PC-9 (cell line): Measurements from ENCODE around the gene CRY1. TPM values are rescaled to one million over a fixed set of nuclear protein-coding genes. Genes with fewer than 3 reads are reported as not detected.
A peak's percentile ranks its signal among the peaks of the same experiment; 100 is the strongest.

Experiments
- BruUV-seq: library from RNA; stranded (reverse); fragments of 400-500 nt; replicated peaks from 2 replicates; lab custom pipeline; 2021; lab: Mats Ljungman, UMichigan
- CTCF ChIA-PET: fragments of 300-600 bp; sonication (Branson Sonifier 250); formaldehyde crosslinking; loops from one replicate; lab custom pipeline; 2022; ENCODE audit warnings: antibody characterized with exemption; lab: Charles Lee
- POLR2A ChIA-PET: fragments of 300-600 bp; sonication (Branson Sonifier 250); formaldehyde crosslinking; loops from one replicate; lab custom pipeline; 2022; ENCODE audit warnings: antibody characterized with exemption; ENCODE audit not compliant: unreplicated experiment; lab: Charles Lee
- DNase-seq, 2 experiments: peaks; one replicate each; pipeline versions ENCODE4 v3.0.0 to v3.0.0-alpha.2; 2015 to 2022; ENCODE audit warnings: mixed read lengths in 1 of 2
- H2AFZ ChIP-seq: fragments of 200-600 bp; sonication (generic); 2 replicates; pipeline ENCODE4 v1.8.1; 2017; ENCODE audit warnings: antibody characterized with exemption
- H3F3A ChIP-seq: fragments of 200-600 bp; sonication (generic); 2 replicates; pipeline ENCODE4 v1.8.1; 2017; ENCODE audit warnings: antibody characterized with exemption, mild to moderate bottlenecking, low read depth; ENCODE audit not compliant: insufficient read depth
- H3K27ac ChIP-seq: fragments of 200-600 bp; sonication (generic); 2 replicates; pipeline ENCODE4 v1.6.1; 2016; ENCODE audit warnings: mixed run types
- H3K27me3 ChIP-seq: fragments of 200-600 bp; sonication (generic); 2 replicates; pipeline ENCODE4 v1.6.1; 2016; ENCODE audit warnings: low read depth, mixed run types; ENCODE audit not compliant: insufficient read depth
- H3K36me3 ChIP-seq: fragments of 200-600 bp; sonication (generic); 2 replicates; pipeline ENCODE4 v1.6.1; 2016; ENCODE audit warnings: low read depth, mixed run types
- H3K4me1 ChIP-seq: fragments of 200-600 bp; sonication (generic); replicated peaks from 2 replicates; pipeline ENCODE4 v1.6.1; 2016; ENCODE audit warnings: mixed run types; ENCODE audit not compliant: insufficient read depth
- H3K4me2 ChIP-seq: fragments of 200-600 bp; sonication (generic); 2 replicates; pipeline ENCODE4 v1.6.1; 2017; ENCODE audit warnings: mixed run types
- H3K4me3 ChIP-seq: fragments of 200-600 bp; sonication (generic); 2 replicates; pipeline ENCODE4 v1.6.1; 2016; ENCODE audit warnings: mixed run types
- H3K79me2 ChIP-seq: fragments of 200-600 bp; sonication (generic); 2 replicates; pipeline ENCODE4 v1.6.1; 2017; ENCODE audit warnings: low read depth, mixed run types
- H3K9me2 ChIP-seq: fragments of 200-600 bp; sonication (generic); 2 replicates; pipeline ENCODE4 v1.8.1; 2017; ENCODE audit warnings: mild to moderate bottlenecking; ENCODE audit not compliant: insufficient read depth
- H3K9me3 ChIP-seq: fragments of 200-600 bp; sonication (generic); 2 replicates; pipeline ENCODE4 v1.8.1; 2016; ENCODE audit warnings: low read depth; ENCODE audit not compliant: insufficient read depth
- H4K20me1 ChIP-seq: fragments of 200-600 bp; sonication (generic); 2 replicates; pipeline ENCODE4 v1.8.1; 2017; ENCODE audit not compliant: insufficient read depth
- EZH2 ChIP-seq: fragments of 200-600 bp; sonication (generic); IDR thresholded peaks from 2 replicates; pipeline ENCODE4 v1.8.0; 2017; ENCODE audit warnings: antibody characterized with exemption, low read depth
- intact Hi-C: fragments of 100-400 bp; cut with micrococcal nuclease; formaldehyde crosslinking; loops from one replicate; pipeline ENCODE4 v1.10.0; 2022; ENCODE audit not compliant: unreplicated experiment
- total RNA-seq: library from RNA; stranded (reverse); gene quantifications from 2 replicates; pipeline ENCODE4 v1.2.3, GENCODE V29; 2021
- TF ChIP-seq, protein P1 (sequence below): fragments of 200-600 bp; sonication (generic); conservative IDR thresholded peaks from 2 replicates; pipeline ENCODE4 v1.6.1; 2017; ENCODE audit warnings: mixed run types, antibody characterized with exemption, mild to moderate bottlenecking, moderate library complexity

Gene CRY1
- total RNA-seq, 1 experiment from 2014 or later, result 18.1 TPM

DNA sequence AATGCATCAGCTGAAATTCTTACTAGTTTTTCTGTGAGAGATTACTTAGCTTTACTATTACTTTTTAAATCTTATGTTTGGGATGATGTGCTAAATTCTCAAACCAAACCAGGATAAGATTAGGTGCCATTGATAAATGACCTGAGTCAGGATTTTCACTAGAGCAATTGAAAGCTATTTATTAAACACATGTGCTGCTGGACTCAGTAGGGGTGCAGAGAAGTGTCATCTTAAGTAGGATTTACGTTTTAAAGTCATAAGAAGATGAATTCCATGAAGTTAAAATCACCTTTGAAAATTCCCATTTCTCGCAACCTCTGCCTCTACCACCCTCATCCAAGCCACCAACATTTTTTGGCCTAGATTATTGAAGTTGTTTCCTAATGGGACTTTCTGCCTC, 128.8 kb downstream of the CRY1 start:
- H3K79me2 ChIP-seq, result peaks cover 22% of the 10 kb centered on the region; the same call in 1 of the 2 replicates
- H4K20me1 ChIP-seq, result peaks cover 21% of the 10 kb centered on the region
- no peak overlapping the region for H3K4me2 ChIP-seq
- CTCF ChIA-PET, result no interaction called here
- no peaks in the 10 kb centered on the region for H3F3A ChIP-seq
- no peaks in the 10 kb centered on the region for H3K4me1 ChIP-seq
- TF ChIP-seq, protein P1, sequence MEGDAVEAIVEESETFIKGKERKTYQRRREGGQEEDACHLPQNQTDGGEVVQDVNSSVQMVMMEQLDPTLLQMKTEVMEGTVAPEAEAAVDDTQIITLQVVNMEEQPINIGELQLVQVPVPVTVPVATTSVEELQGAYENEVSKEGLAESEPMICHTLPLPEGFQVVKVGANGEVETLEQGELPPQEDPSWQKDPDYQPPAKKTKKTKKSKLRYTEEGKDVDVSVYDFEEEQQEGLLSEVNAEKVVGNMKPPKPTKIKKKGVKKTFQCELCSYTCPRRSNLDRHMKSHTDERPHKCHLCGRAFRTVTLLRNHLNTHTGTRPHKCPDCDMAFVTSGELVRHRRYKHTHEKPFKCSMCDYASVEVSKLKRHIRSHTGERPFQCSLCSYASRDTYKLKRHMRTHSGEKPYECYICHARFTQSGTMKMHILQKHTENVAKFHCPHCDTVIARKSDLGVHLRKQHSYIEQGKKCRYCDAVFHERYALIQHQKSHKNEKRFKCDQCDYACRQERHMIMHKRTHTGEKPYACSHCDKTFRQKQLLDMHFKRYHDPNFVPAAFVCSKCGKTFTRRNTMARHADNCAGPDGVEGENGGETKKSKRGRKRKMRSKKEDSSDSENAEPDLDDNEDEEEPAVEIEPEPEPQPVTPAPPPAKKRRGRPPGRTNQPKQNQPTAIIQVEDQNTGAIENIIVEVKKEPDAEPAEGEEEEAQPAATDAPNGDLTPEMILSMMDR, result no peak
- no peak for TF ChIP-seq EZH2
- no peaks in the 10 kb centered on the region for H3K27me3 ChIP-seq
- no peak overlapping the region for H2AFZ ChIP-seq
- H3K9me2 ChIP-seq, result no peaks in the 10 kb centered on the region
- POLR2A ChIA-PET, result no interaction called here
- no peak for DNase-seq
- intact Hi-C loops, result no loop called here
- H3K27ac ChIP-seq, result no peak overlapping the region
- H3K9me3 ChIP-seq, result no peaks in the 10 kb centered on the region
- H3K36me3 ChIP-seq, result peaks cover 12% of the 10 kb centered on the region; the same call in 1 of the 2 replicates
- no TSS peak for BruUV-seq
- H3K4me3 ChIP-seq, result no peak overlapping the region

DNA sequence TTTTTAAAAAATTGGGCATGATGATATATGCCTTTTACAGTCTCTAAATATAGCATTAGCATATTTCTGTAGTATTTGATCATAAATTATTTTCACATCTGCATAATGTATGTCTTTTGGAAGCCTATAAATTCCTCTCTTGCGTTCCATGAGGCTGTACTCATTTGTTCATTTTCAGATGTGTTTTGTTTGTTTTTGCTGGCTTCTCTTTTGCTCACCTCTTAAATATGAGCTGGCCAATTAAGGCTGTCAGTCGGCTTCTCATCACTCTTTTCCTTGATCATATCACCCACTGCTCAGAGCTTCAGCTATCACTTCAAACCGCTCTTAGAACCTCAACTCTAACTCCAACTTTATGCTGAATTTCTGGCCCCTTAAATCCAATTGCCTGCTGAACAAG, 131.1 kb downstream of the CRY1 start:
- peaks cover 45% of the 10 kb centered on the region for H3K79me2 ChIP-seq
- H3K9me2 ChIP-seq, result no peaks in the 10 kb centered on the region
- no peaks in the 10 kb centered on the region for H3K9me3 ChIP-seq
- BruUV-seq, result no TSS peak
- no peak overlapping the region for H3K27ac ChIP-seq
- peaks cover 8% of the 10 kb centered on the region; the same call in 1 of the 2 replicates for H3K36me3 ChIP-seq
- intact Hi-C loops, result no loop called here
- no peak for TF ChIP-seq EZH2
- peaks cover 17% of the 10 kb centered on the region; the same call in 1 of the 2 replicates for H3K4me1 ChIP-seq
- DNase-seq, result no peak
- ChIA-PET POLR2A (no interaction called here), CTCF (no interaction called here)
- peaks cover 28% of the 10 kb centered on the region for H4K20me1 ChIP-seq
- H2AFZ ChIP-seq, result no peak overlapping the region
- H3K27me3 ChIP-seq, result no peaks in the 10 kb centered on the region
- no peak overlapping the region for H3K4me2 ChIP-seq
- no peak overlapping the region for H3K4me3 ChIP-seq
- no peaks in the 10 kb centered on the region for H3F3A ChIP-seq

GRCh38 chr12:106960443-106960842, 132.9 kb downstream of the CRY1 start:
- DNase-seq, result no peak
- no TSS peak for BruUV-seq
- H4K20me1 ChIP-seq, result peaks cover 28% of the 10 kb centered on the region
- no peaks in the 10 kb centered on the region for H3K9me2 ChIP-seq
- ChIA-PET POLR2A (no interaction called here), CTCF (no interaction called here)
- TF ChIP-seq, protein P1, result no peak
- TF ChIP-seq EZH2, result no peak
- H3K4me1 ChIP-seq, result peaks cover 17% of the 10 kb centered on the region; the same call in 1 of the 2 replicates
- 0 out of 2 replicates have a peak, but pooled peaks cover 3% of the 10 kb centered on the region for H3F3A ChIP-seq
- H3K79me2 ChIP-seq, result peaks cover 46% of the 10 kb centered on the region
- intact Hi-C loops, result no loop called here
- H3K9me3 ChIP-seq, result no peaks in the 10 kb centered on the region
- H3K27ac ChIP-seq, result no peak overlapping the region
- peaks cover 4% of the 10 kb centered on the region; the same call in 1 of the 2 replicates for H3K36me3 ChIP-seq
- H2AFZ ChIP-seq, result no peak overlapping the region
- no peaks in the 10 kb centered on the region for H3K27me3 ChIP-seq
- H3K4me2 ChIP-seq, result no peak overlapping the region
- H3K4me3 ChIP-seq, result no peak overlapping the region

GRCh38 chr12:106957583-106957982, 135.8 kb downstream of the CRY1 start:
- DNase-seq, result no peak
- Histone ChIP-seq H3K4me2 (peak overlapping the region; percentile 76), H3K36me3 (peaks cover 3% of the 10 kb centered on the region; the same call in 1 of the 2 replicates), H2AFZ (no peak overlapping the region), H3K27ac (no peak overlapping the region), H3K9me2 (no peaks in the 10 kb centered on the region), H3K4me3 (peak overlapping the region; percentile 83), H3F3A (peaks cover 20% of the 10 kb centered on the region; the same call in 1 of the 2 replicates), H3K79me2 (peaks cover 43% of the 10 kb centered on the region), H4K20me1 (peaks cover 27% of the 10 kb centered on the region), H3K4me1 (peaks cover 17% of the 10 kb centered on the region; the same call in 1 of the 2 replicates), H3K27me3 (no peaks in the 10 kb centered on the region), H3K9me3 (no peaks in the 10 kb centered on the region)
- intact Hi-C loops, result loop anchor here (5.0 kb wide), 1 partner anchor 710 kb away; the partner anchor contains the start of gene CKAP4
- BruUV-seq, result no TSS peak
- TF ChIP-seq EZH2, result no peak
- TF ChIP-seq, protein P1, result no peak
- POLR2A ChIA-PET, result interaction anchor here (0.7 kb wide), 1 partner anchor 21 kb away, joined by 3 read pairs; no protein-coding TSS in a partner anchor
- CTCF ChIA-PET, result no interaction called here
